Measurements from ENCODE around the gene AIP. TPM values are rescaled to one million over a fixed set of nuclear protein-coding genes. Genes with fewer than 3 reads are reported as not detected.
A peak's percentile ranks its signal among the peaks of the same experiment; 100 is the strongest.
"Not testable (repeated sequence)": the region's sequence is repeated elsewhere in the genome, so short reads cannot be mapped to it uniquely, and the experiment has no call there.

The AIP gene
- total RNA-seq, 1 donor from 2014 or later, result 79.5 TPM

- no peak for DNase-seq (ENCODE audit: low read depth in 2 of 2)
Measured at GRCh38 chr11:67448220-67448609, 34.6 kb upstream of the AIP start.

- DNase-seq (ENCODE audit: low read depth in 2 of 2), result no peak
Measured at GRCh38 chr11:67449116-67449844, 33.5 kb upstream of the AIP start.

- no peak for DNase-seq (ENCODE audit: low read depth in 2 of 2)
Measured at GRCh38 chr11:67450796-67451657, 31.8 kb upstream of the AIP start.

GRCh38 chr11:67451658-67451976, 31.2 kb upstream of the AIP start:
- DNase-seq (ENCODE audit: low read depth in 2 of 2), result no peak

- DNase-seq (ENCODE audit: low read depth in 2 of 2), result peak in 1 of 2 donors; percentile 46
Measured at GRCh38 chr11:67452141-67452952, 30.5 kb upstream of the AIP start, which contains the start of gene GPR152. Gene GPR152, minus strand, starts transcription at chr11:67452729. Its CDS starts 5 bp downstream, at chr11:67452724.

GRCh38 chr11:67453816-67454732, 28.8 kb upstream of the AIP start:
- no peak for DNase-seq (ENCODE audit: low read depth in 2 of 2)

- DNase-seq (ENCODE audit: low read depth in 2 of 2), result no peak
Measured at GRCh38 chr11:67455054-67455453, 27.8 kb upstream of the AIP start, which contains the start of gene CABP4. Gene CABP4, plus strand, starts transcription at chr11:67455354. Its CDS starts 70 bp downstream, at chr11:67455424.

- no peak for DNase-seq (ENCODE audit: low read depth in 2 of 2)
Measured at GRCh38 chr11:67456068-67456705, 26.6 kb upstream of the AIP start.

GRCh38 chr11:67457453-67457852, 25.4 kb upstream of the AIP start:
- DNase-seq (ENCODE audit: low read depth in 2 of 2), result no peak

GRCh38 chr11:67458266-67458665, 24.6 kb upstream of the AIP start:
- no peak for DNase-seq (ENCODE audit: low read depth in 2 of 2)

DNA sequence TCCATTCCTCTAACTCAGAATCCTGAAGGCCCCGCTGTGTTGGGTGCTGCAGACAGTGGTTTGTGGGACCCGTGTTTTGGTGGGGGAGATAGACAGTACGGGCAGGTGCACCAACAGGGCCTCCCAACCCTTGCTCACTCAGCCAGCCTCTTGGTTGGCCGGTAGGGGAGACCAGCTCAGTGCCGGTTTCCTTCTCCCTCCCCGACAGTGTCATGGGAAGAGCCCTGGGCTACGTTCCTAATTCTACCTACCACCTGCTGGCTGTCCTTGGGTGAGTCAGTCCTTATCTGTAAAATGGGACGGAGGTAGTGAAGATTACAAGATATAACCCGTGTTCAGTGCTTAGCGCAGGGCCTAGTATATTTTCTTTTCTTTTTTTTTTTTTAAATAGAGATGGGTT, 19.6 kb upstream of the AIP start:
- no peak for DNase-seq (ENCODE audit: low read depth in 2 of 2)

DNA sequence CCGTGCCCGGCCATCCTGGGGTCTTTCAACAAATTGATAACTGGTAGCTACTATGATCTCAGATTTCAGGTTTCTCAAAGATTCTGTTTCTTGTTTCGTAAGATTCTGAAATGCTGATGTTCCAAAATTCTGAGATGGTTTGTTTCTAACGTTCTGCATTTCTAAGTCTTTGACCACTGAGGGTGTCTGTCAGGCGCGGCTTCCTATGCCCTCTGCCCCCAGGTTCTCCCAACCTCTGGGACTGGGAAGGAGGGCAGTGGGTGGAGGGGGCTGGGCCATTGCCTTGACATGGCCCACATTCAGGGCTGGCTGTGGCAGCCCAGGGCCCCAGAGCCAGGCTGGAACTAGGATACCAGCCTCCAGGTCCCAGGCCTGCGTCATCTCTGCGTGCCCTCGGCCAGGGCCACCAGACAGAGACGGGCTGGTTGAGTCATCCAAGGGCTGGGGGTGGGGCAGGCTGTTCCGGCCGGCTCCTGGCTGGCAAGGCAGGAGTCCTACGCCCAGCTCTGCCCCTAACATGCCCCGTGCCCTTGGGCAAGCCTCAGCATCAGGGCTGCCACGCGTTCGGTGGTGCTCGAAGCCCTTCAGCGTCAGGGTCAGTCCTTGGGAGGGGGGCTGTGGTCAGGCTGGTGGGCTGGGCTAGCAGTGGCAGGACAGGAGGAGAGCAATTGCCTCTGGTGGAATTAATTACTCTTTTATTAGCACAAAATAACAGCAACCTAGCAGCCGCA, 19.0 kb upstream of the AIP start:
- DNase-seq (ENCODE audit: low read depth in 2 of 2), result peak; percentile 37 to 72

DNA sequence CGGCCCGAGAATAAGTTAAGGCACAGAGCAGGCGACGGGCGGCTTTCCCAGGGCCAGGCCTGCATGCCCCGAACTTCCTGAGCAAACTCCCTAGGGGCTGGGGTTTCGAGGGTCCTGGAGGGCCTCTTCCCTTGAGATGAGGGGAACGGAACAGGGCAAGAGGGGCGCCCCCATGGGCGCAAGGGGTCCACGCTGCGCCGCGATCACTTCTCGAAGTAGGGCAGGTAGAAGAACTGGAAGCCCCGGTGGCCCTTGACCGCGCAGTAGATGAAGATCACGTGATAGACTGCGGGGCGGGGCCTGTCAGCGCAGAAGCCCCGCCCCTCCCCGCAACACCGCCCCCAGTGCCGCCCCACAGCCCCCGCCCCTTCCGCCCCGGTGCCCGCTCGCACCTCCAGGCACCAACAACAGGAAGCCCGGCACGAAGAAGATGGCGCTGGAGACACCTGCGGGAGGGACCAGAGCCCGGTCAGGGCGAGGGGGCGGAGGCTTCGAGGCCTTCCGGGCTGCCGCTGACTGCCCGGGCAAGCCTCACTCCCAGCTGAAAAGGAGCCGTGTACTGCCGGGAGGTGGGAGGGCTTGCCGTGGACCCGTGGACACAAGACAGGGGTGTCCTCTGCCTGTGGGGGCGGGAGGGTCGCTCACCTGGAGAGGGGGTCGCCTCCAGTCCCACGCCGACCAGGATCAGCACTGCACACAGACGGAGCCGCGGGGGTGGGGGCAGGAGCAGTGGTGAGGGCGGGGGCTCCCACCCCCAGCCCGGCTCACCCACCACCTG, 18.2 kb upstream of the AIP start:
- peak; percentile 55 to 86 for DNase-seq (ENCODE audit: low read depth in 2 of 2)

GRCh38 chr11:67465189-67465510, 17.7 kb upstream of the AIP start:
- no peak for DNase-seq (ENCODE audit: low read depth in 2 of 2)

DNA sequence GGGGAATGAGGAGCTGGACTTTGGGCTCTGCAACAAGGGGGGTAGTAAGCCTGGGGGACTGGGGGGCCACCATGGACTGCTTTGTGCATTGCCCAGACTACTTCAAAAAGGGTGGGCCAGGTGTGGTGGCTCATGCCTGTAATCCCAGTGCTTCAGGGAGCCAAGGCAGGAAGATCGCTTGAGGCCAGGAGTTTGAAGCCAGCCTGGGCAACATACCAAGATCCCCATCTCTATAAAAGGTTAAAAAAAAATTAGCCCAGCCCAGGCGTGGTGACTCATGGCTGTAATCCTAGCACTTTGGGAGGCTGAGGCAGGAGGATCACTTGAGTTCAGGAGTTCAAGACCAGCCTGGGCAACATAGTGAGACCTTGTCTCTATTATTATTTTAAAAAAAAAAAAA, 17.3 kb upstream of the AIP start:
- DNase-seq (ENCODE audit: low read depth in 2 of 2), result not testable (repeated sequence)

DNA sequence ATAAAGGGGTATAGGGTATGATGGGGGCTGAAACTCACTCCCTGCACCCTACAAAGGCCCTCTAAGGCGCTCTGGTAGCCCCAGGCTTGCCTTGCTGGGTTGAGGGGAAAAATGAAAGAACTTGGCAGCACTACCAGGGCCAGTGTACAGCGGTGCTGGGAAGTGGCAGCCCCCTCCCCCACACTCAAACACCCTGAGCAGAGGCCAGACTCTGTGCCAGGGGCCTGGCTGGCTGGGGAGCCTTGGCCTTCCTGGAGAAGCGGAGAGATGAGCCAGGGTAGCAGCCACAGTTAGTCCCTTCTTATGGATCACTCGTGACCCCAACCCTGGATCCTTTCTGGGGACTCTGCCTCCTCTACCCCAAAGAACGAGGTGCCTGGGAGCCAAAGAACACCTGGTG, 16.5 kb upstream of the AIP start:
- DNase-seq (ENCODE audit: low read depth in 2 of 2), result no peak

- DNase-seq (ENCODE audit: low read depth in 2 of 2), result no peak
Measured at GRCh38 chr11:67466962-67467771, 15.7 kb upstream of the AIP start.

DNA sequence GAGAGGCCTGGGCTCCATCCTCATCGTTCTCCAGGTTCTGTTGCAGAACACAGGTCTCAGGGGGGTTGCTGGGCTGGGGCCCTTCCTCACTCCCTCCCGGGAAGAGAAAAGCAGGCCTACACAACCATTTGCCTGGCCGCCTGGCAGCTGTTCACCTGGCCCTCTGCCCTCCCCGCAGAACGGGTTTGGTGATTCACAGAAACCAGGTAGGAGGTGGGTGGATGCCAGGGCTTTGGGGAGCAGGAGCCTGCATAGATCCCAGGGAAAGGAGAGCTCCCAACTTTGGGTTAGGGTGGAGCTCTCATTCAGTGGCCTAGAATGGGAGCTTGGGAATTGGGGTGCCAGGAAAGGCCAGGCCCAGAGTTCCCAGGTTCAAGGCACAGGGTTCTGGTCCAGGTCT, 14.8 kb upstream of the AIP start:
- DNase-seq (ENCODE audit: low read depth in 2 of 2), result no peak
